GM15510 (cell line): Measurements from ENCODE around the gene ZNF710.

Experiments used
- POLR2A ChIP-seq: IDR thresholded peaks from 3 replicates; pipeline ENCODE4 v1.6.1; 2011; ENCODE audit warnings: borderline replicate concordance; ENCODE audit not compliant: insufficient read length; ENCODE audit errors: extremely low read depth

Gene ZNF710

DNA sequence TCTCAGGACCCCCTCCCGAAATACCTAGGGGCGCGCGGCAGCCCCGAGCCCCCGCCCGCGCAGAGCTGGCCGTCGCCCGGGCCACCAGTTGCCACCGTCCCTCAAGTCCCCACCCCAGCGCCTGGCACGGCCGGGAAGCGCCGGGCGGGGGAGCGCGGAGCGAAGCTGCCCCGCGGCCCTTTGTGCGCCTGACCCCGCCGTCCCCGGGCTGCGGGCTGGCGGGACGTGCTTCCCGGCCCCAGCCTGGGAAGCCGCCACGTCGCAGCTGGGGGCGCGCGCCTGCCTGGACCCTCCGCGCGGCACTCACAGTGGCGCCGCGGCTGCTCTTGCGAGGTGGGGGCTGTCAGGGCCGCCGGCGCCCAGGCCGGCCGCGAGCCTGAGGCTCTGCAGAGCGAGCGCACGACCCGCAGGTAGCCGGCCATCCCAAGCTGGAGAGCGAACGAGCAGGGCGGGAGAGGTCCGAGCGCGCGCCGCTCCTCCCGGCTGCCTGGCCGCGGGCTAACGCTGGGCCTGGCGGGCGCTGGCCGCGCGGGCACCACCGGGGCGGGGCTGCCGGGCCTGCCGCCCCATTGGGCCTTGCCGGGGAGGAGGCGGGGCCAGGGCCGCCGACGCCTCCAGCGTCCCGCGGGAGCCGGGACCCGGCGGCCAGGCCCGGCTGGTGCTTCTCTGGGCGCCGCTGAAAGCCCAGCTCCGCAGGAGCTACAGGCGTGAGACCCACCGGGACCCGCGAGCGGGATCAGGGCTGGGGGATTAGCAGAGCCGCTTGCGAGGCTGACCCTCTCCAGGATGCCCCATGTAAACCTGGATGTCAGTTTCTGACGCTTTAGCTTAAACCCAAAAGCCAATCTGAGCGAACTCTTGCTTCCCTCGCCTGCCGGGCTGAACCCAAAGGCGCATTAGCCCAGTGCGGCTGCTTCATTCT, 101.1 kb downstream of the ZNF710 start, which contains the start of gene IDH2:
Gene IDH2 (minus strand): TSS at position 500 of the 922 bp plus-strand sequence. CDS start 78 bp downstream, at position 422.
- peak; percentile 97 for TF ChIP-seq POLR2A

DNA sequence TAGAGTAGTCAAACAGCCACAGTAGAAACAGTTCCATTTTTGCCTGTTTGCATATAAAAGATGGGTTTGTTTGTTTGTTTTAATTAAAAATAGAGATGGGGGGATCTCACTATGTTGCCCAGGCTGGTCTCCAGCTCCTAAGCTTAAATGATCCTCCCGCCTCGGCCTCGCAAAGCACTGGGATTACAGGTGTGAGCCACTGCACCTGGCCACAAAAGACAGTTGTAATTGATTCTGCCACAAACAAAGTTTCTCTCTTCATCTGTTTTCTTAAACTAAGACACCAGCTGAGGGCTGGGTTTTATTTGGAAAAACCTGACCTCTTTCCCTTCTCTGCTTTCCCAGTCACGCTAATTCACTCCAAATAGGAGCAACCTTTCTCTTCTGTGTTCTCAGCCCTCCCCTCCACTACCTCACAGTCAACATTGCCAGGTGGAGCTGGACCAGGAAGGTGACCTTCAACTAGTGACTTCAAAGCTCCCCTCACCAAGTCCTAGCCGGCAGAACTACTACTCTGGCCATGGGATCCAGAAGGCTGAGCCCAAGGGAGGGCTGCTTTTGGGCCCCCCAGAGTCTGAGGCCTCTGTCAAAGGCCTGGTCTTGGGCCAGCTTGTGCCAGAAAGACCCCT, 102.7 kb downstream of the ZNF710 start:
- no peak for TF ChIP-seq POLR2A

DNA sequence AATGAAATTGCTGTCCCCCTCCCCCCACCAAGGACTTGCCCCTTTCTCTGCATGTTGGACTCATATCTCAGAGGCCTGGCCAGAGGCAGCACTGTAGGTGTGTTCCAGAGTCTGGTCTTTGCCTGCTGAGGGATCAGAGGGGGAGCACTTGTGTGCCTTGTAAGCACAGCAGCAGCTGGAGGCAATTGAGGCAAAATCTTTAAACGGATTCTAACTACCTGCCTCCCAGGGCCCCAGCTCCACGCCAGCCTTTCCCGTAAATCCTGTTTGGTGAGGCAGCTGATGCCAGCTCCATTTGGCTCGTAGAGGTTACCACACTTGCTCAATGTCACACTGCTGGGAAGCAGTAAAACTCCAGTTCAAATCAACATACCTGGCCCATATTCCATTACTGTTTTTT, 103.4 kb downstream of the ZNF710 start:
- no peak for TF ChIP-seq POLR2A

DNA sequence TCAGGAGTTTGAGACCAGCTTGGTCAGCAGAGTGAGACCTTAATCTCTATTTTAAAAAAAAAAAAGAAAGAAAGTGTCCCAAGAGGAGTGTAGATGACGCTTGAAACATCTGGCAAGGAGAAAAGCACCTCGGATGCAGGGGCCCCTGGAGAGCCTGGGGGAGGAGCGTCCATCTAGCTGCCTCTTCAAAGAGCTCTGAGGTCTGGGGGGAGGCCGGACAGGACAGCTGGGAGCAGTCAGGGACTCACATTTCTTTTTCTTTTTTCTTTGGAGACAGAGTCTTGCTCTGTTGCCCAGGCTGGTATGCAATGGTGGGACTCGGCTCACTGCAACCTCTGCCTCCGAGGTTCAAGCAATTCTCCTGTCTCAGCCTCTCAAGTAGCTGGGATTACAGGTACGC, 104.4 kb downstream of the ZNF710 start:
- TF ChIP-seq POLR2A = no peak

DNA sequence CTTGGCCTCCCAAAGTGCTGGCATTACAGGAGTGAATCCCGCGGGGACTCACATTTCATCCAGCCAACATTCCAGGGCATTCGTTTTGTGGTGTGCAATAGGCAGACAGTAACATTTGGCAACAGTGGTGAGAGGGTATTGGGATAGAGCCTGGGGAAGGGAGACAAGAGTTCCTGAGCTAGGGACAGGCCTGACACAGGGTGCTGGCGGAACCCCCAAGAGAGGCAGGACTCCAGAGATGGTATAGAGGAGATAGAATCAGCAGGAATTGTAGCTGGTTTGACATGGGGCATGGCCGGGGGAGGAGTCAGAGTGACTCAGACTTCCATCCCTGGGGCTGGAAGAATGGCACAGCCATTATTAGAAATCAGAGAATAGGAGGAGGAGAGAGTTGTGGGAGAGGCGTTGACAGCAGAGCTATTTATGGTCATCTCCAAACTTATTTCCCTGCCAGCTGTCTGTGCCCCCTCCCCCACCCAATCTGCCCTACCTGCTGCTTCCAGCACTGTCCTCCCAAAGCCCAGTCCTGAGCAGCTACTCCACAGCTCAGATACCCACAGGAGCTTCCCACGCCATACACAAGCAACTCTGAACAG, 105.5 kb downstream of the ZNF710 start:
- TF ChIP-seq POLR2A = no peak

DNA sequence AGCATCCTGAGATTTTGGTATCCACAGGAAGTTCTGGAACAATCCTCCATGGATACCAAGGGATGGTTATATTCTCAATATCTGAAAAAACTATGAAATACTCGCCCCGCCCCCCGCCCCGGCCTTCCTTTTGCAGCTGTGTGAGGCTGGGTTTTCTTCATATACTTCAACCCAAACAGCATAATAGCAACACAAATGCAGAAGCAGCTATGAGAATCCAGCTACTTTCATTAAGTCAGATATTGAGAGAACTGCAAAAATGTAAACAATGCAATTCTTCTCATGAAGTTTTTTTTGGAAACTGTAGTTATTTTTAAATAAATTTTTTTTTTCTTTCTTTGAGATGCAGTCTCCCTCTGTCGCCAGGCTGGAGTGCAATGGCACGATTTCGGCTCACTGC, 112.0 kb downstream of the ZNF710 start:
- TF ChIP-seq POLR2A = no peak

DNA sequence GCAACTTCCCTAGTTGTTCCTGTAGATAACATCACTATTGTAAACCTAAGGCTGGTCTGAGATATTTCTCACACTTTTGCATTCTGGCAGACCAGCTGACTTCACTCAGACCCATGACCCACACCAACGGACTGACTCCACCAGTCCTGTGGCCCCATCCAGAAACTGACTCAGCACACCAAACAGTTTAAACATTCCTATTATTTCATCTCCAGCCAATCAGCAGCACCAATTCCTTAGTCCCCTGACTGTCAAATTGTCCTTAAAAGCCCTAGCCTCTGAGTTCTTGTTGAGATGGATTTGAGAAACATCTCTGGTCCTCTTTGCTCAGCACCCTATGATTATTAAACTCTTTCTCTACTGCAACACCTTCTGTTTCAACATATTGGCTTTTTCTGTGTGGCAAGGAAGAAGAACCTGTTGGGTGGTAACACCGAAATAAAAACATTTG, 113.4 kb downstream of the ZNF710 start:
- no peak for TF ChIP-seq POLR2A

DNA sequence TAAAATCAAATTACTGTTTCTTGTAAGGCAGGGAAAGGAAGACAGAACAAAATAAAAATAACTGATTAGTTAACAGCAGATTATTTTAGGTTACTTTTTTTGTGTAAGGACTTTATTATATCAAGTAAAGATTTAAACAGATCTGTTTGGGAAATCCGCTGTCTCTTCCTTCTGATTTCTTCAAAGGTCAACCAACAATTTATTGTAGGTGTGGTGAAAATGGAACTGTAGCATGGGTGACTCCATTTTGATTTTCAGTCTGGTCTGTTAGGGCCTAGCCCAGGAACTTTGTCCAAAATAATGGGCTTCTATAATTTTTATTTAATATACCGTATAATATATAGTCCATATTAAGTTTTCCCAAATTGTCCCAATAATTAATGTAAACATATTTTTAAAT, 114.7 kb downstream of the ZNF710 start:
- no peak for TF ChIP-seq POLR2A

DNA sequence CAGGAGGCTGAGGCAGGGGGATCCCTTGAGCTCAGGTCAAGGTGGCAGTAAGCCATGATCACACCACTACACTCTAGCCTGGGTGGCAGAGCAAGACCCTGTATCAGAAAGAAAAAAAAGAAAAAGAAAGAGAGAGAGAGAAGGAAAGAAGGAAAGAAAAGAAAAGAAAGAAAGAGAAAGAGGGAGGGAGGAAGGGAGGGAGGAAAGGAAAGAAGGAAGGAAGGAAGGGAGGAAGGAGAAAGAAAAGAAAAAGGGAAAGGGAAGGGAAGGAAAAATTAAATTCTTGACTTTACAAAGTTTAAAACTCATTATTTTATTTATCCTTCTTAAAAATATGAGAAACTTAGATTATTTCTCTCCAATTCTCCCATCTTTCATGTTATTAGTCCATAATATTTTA, 118.2 kb downstream of the ZNF710 start:
- TF ChIP-seq POLR2A = no peak

DNA sequence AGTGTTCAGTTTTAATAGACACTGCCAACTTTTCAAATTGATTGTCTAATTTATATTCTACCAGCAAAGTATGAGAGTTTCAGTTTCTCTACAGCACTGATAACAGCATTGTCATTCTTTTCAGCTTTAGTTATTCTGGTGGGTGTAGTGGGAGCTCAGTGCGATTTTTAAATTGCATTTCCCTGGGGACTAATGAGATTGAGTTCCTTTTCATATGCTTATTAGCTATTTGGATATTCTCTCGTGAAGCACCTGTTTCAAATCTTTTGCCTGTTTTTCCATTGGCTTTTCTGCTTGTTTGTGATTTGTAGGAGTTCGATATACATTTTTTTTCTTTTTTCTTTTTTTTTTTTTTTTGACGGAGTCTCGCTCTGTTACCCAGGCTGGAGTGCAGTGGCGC, 120.0 kb downstream of the ZNF710 start:
- no peak for TF ChIP-seq POLR2A

DNA sequence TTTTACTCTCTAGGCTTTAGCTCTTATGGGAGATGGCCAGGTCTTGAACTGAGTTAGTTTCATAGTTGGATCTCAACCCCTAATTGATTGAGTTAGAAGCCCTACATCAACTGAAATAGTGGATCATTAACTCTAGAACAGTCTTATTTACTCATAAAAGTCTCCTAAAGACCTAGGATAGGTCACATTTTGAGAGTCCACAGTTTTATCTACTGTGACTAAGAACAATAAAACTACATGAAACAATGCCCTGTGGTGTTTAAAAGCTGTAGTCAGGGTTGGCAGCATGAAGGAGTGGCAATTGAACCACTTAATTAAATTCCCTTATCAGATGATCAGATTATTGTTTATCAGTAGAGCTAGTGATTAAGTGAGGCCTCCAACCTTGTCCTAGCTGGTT, 123.4 kb downstream of the ZNF710 start:
- no peak for TF ChIP-seq POLR2A

DNA sequence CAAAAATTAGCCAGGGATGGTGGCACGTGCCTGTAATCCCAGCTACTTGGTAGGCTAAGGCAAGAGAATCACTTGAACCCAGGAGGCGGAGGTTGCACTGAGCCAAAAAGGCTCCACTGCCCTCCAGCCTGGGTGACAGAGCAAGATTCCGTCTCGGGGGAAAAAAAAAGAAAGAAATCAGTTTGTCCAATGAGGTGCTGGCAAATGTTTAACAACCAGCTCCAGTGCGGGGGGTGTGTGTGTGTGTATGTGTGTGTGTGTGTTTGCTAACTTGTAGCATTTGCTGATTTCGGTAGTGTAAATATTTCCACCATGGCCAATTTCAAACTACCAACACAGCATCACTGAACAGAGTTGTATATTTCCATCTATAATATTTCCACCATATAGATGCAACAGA, 124.9 kb downstream of the ZNF710 start:
- no peak for TF ChIP-seq POLR2A

DNA sequence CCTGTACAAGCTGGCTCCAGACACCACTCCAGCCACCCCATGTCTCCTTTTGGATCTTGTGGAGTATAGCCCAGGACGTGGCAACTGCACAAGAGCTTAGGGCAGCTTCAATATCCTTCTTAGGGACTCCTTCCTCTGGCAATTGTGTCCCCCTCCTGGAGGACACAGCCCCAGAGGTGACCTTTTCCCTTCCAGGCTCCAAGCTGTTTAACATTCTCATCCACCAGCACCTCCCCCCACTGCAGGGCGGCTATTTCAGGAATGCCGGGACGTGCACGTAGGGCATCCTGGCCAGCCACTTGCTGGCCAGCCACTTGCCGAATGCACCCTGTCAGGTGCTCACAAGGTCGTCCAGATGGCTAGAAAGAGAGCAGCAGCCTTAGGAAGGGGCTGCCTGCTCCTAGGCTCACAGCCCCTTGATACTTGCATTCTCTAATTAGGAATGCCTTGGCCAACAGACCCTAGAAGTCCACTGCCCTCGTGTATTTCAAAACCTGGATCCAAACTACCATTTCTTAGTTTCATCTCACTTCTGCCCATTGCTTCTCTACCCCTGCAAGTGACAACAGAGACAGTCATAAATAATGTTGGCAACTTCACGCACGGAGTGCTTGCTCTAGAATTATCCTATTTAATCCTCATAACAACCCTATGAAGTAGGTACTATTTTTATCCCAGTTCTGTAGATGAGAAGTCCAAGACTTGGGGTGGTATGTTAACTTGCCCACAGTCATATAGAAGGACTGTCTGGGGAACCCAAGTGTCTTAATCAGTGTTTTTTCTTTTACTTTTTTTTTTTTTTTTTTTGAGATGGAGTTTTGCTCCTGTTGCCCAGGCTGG, 125.7 kb downstream of the ZNF710 start:
- no peak for TF ChIP-seq POLR2A

DNA sequence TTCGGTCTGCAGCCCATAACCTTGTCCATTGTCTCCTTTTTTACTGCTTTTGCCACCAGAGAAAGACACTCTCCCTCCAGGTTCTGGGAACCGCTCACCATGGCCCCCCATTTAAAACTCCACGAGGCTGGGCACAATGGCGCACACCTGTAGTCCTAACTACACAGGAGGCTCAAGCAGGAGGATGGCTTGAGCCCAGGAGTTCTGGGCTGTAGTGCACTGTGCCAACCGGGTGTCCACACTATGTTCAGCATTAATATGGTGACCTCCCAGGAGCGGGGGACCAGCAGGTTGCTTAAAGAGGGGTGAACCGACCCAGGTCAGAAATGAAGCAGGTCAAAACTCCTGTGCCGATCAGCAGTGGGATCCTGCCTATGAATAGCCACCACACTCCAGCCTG, 129.2 kb downstream of the ZNF710 start:
- TF ChIP-seq POLR2A = no peak
